Upper lobe of left lung (tissue), 6 donors: ENCODE data around the gene DDA1. TPM values are rescaled to one million over a fixed set of nuclear protein-coding genes. Genes with fewer than 3 reads are reported as not detected.

Source experiments
- ATAC-seq, 2 donors: fragments of 200-7000 bp; cut with Tn5 transposase; one replicate each; pipeline ENCODE4 v1.9.1; 2022; ENCODE audit warnings: mild to moderate bottlenecking in 2 of 2, moderate library complexity in 2 of 2; ENCODE audit not compliant: low FRiP score in 2 of 2
- DNase-seq, 2 donors: peaks; one replicate each; pipeline ENCODE4 v3.0.0-alpha.2; 2019 to 2020
- H3K27ac ChIP-seq, 4 donors: fragments of 200-600 bp; sonication (generic); one replicate each; pipeline ENCODE4 v1.5.1; 2016 to 2019
- H3K27me3 ChIP-seq, 4 donors: fragments of 200-600 bp; sonication (generic); one replicate each; pipeline ENCODE4 v1.5.1; 2017 to 2019
- H3K36me3 ChIP-seq, 4 donors: fragments of 200-600 bp; sonication (generic); one replicate each; pipeline ENCODE4 v1.5.1; 2016 to 2019
- H3K4me1 ChIP-seq, 4 donors: fragments of 200-600 bp; sonication (generic); one replicate each; pipeline ENCODE4 v1.5.1; 2018 to 2019
- H3K4me3 ChIP-seq, 4 donors: fragments of 200-600 bp; sonication (generic); one replicate each; pipeline ENCODE4 v1.5.1; 2017 to 2019; ENCODE audit warnings: mild to moderate bottlenecking in 2 of 4, moderate library complexity in 1 of 4
- H3K9me3 ChIP-seq, 4 donors: fragments of 200-600 bp; sonication (generic); one replicate each; pipeline ENCODE4 v1.5.1; 2018 to 2019
- EP300 ChIP-seq, 4 donors: sonication (generic); formaldehyde crosslinking; IDR thresholded peaks; one replicate each; pipeline ENCODE4 v1.5.1; 2017; ENCODE audit warnings: antibody characterized with exemption in 4 of 4, control low read depth in 2 of 4
- POLR2A ChIP-seq, 4 donors: fragments of 450-650 bp; IDR thresholded peaks; one replicate each; pipeline ENCODE4 v1.5.1; 2016 to 2017; ENCODE audit warnings: antibody characterized with exemption in 4 of 4, mild to moderate bottlenecking in 2 of 4
- POLR2AphosphoS5 ChIP-seq, 2 donors: sonication (generic); formaldehyde crosslinking; IDR thresholded peaks; one replicate each; pipeline ENCODE4 v1.5.1; 2017; ENCODE audit warnings: antibody characterized with exemption in 2 of 2
- WGBS, 2 donors: methylation state at CpG; one replicate each; pipeline ENCODE4 v1.1.5; 2017 to 2018; 5-methylcytosine and 5-hydroxymethylcytosine counted together
- total RNA-seq, 6 donors: library from RNA; depleted of rRNA in 4 of 6; stranded (reverse); fragments of >200 nt in 4 of 6; gene quantifications; one replicate each; pipeline versions ENCODE4 v1.1.0 to v1.2.1, GENCODE V29; 2016 to 2021
- TF ChIP-seq, protein P1 (sequence below), 6 experiments: fragments of 450-650 bp in 4 of 6; fragments of 200-600 bp in 2 of 6; sonication (generic) in 2 of 6; IDR thresholded peaks; one replicate each; pipeline ENCODE4 v1.5.1; 2016 to 2019; ENCODE audit warnings: antibody characterized with exemption in 6 of 6
- donor health status: DM: no; HTN: no; CAD: no; lungs with moderate emphysema.
- donor health status: DM: no; HTN: yes; CAD: no; lungs with severe emphysema.

The DDA1 gene
- total RNA-seq, 6 donors from 2014 or later = 11.5 to 42.8 (median 28.4) TPM

- no peaks in the 10 kb centered on the region for H3K27me3 ChIP-seq
- WGBS, 2 donors = 91 to 94% methylated on average over 19 to 22 of the region's 22 CpGs
- H3K4me1 ChIP-seq = peaks cover 0 to 5% (median 0%) of the 10 kb centered on the region in 4 donors
- H3K36me3 ChIP-seq = no peaks in the 10 kb centered on the region
- no peaks in the 10 kb centered on the region for H3K9me3 ChIP-seq
- no peak overlapping the region for H3K4me3 ChIP-seq
- TF ChIP-seq, protein P1, sequence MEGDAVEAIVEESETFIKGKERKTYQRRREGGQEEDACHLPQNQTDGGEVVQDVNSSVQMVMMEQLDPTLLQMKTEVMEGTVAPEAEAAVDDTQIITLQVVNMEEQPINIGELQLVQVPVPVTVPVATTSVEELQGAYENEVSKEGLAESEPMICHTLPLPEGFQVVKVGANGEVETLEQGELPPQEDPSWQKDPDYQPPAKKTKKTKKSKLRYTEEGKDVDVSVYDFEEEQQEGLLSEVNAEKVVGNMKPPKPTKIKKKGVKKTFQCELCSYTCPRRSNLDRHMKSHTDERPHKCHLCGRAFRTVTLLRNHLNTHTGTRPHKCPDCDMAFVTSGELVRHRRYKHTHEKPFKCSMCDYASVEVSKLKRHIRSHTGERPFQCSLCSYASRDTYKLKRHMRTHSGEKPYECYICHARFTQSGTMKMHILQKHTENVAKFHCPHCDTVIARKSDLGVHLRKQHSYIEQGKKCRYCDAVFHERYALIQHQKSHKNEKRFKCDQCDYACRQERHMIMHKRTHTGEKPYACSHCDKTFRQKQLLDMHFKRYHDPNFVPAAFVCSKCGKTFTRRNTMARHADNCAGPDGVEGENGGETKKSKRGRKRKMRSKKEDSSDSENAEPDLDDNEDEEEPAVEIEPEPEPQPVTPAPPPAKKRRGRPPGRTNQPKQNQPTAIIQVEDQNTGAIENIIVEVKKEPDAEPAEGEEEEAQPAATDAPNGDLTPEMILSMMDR (IDR thresholded peaks at IDR 0.05) = no peak
- TF ChIP-seq EP300 (IDR thresholded peaks at IDR 0.05) (no peak), POLR2A (IDR thresholded peaks at IDR 0.05) (no peak), POLR2AphosphoS5 (IDR thresholded peaks at IDR 0.05) (no peak)
- H3K27ac ChIP-seq = no peak overlapping the region
- peak in 1 of 2 donors; percentile 71 for DNase-seq
- ATAC-seq = no peak
Observed at GRCh38 chr19:17365361-17365760, 56.0 kb downstream of the DDA1 start.

- DNase-seq = peak in 1 of 2 donors; percentile 40
- Histone ChIP-seq H3K27me3 (no peaks in the 10 kb centered on the region), H3K9me3 (no peaks in the 10 kb centered on the region), H3K4me3 (no peak overlapping the region), H3K4me1 (peaks cover 0 to 7% (median 0%) of the 10 kb centered on the region in 4 donors), H3K27ac (no peak overlapping the region), H3K36me3 (no peaks in the 10 kb centered on the region)
- ATAC-seq = peak in 1 of 2 donors; percentile 77
- 31 to 46% methylated on average over 7 to 8 of the region's 8 CpGs for WGBS, 2 donors
- TF ChIP-seq, protein P1 (IDR thresholded peaks at IDR 0.05) = no peak
- TF ChIP-seq POLR2A (IDR thresholded peaks at IDR 0.05) = no peak
- no peak for TF ChIP-seq EP300 (IDR thresholded peaks at IDR 0.05)
- TF ChIP-seq POLR2AphosphoS5 (IDR thresholded peaks at IDR 0.05) = no peak
Observed at GRCh38 chr19:17370026-17370587, 60.7 kb downstream of the DDA1 start.

Other genes with a start within 250 kb of the DDA1 start
- gene HAUS8, start 234.1 kb upstream of the DDA1 start, total RNA-seq = 10 to 100 TPM in 2 of 6 donors, 1 to 10 TPM in 4; 4.9 to 21.0 (median 8.7) TPM
- gene MYO9B, start 233.8 kb upstream of the DDA1 start, total RNA-seq = 100 to 1,000 TPM in 4 of 6 donors, 10 to 100 TPM in 2; 72.3 to 408 (median 146) TPM
- gene USE1, start 94.2 kb upstream of the DDA1 start, total RNA-seq = 10 to 100 TPM; 21.6 to 49.3 (median 23.9) TPM
- 10 to 100 TPM; 12.3 to 37.7 (median 25.8) TPM for gene OCEL1, start 83.3 kb upstream of the DDA1 start, total RNA-seq
- gene NR2F6, start 63.6 kb upstream of the DDA1 start, total RNA-seq = 10 to 100 TPM; 55.5 to 86.8 (median 63.1) TPM
- gene USHBP1, start 44.8 kb upstream of the DDA1 start, total RNA-seq = 10 to 100 TPM in 4 of 6 donors, 1 to 10 TPM in 2; 9.1 to 21.4 (median 10.7) TPM
- gene BABAM1, start 42.1 kb upstream of the DDA1 start, total RNA-seq = 10 to 100 TPM; 45.1 to 95.3 (median 82.3) TPM
- gene ANKLE1, start 27.7 kb upstream of the DDA1 start, total RNA-seq = 10 to 100 TPM in 1 of 6 donors, 1 to 10 TPM in 3, under 1 TPM in 2; 0.57 to 13.6 (median 1.4) TPM
- gene ABHD8, start 6.1 kb upstream of the DDA1 start, total RNA-seq = 10 to 100 TPM; 19.7 to 23.4 (median 21.2) TPM
- 100 to 1,000 TPM in 5 of 6 donors, 10 to 100 TPM in 1; 98.3 to 176 (median 122) TPM for gene MRPL34, start 3.7 kb upstream of the DDA1 start, total RNA-seq
- 10 to 100 TPM in 4 of 6 donors, 1 to 10 TPM in 2; 9.0 to 45.1 (median 16.4) TPM for gene ANO8, start 25.3 kb downstream of the DDA1 start, total RNA-seq
- gene GTPBP3, start 28.0 kb downstream of the DDA1 start, total RNA-seq = 10 to 100 TPM; 14.9 to 95.3 (median 26.4) TPM
- gene PLVAP, start 67.8 kb downstream of the DDA1 start, total RNA-seq = 100 to 1,000 TPM in 1 of 6 donors, 10 to 100 TPM in 1, 1 to 10 TPM in 4; 1.0 to 103 (median 6.9) TPM
- 1 to 10 TPM in 2 of 6 donors, under 1 TPM in 1, not detected in 3; 0.83 to 2.2 (median 2.1) TPM for gene CCDC194, start 84.6 kb downstream of the DDA1 start, total RNA-seq
- gene BST2, start 96.1 kb downstream of the DDA1 start, total RNA-seq = 100 to 1,000 TPM in 1 of 6 donors, 10 to 100 TPM in 5; 30.4 to 197 (median 74.1) TPM
- gene MVB12A, start 110.5 kb downstream of the DDA1 start, total RNA-seq = 10 to 100 TPM; 25.1 to 55.2 (median 49.1) TPM
- under 1 TPM in 1 of 6 donors, not detected in 5; 0.14 TPM for gene TMEM221, start 139.1 kb downstream of the DDA1 start, total RNA-seq
- not detected for gene NXNL1, start 151.4 kb downstream of the DDA1 start, total RNA-seq
- gene SLC27A1, start 161.0 kb downstream of the DDA1 start, total RNA-seq = 10 to 100 TPM; 21.0 to 88.0 (median 30.8) TPM
- 100 to 1,000 TPM in 3 of 6 donors, 10 to 100 TPM in 3; 50.6 to 117 (median 99.7) TPM for gene PGLS, start 202.1 kb downstream of the DDA1 start, total RNA-seq
- gene COLGALT1, start 246.1 kb downstream of the DDA1 start, total RNA-seq = 100 to 1,000 TPM in 4 of 6 donors, 10 to 100 TPM in 2; 58.3 to 151 (median 116) TPM